ENCODE data around the gene LTBP1.
"Not testable (repeated sequence)": the region's sequence is repeated elsewhere in the genome, so short reads cannot be mapped to it uniquely, and the experiment has no call there.

LTBP1 gene

GRCh38 chr2:33209976-33210375 is 263.2 kb downstream of the LTBP1 start:
- no peak for DNase-seq

- no peak for DNase-seq
These were observed 263.9 kb downstream of the LTBP1 start for GRCh38 chr2:33210626-33211025.

- no peak for DNase-seq
These were observed 265.4 kb downstream of the LTBP1 start for GRCh38 chr2:33212151-33212550.

- DNase-seq = no peak
These were observed 266.5 kb downstream of the LTBP1 start for GRCh38 chr2:33213244-33213643.

- DNase-seq = no peak
These were observed 266.9 kb downstream of the LTBP1 start for GRCh38 chr2:33213648-33214047.

GRCh38 chr2:33214436-33214835 is 267.7 kb downstream of the LTBP1 start:
- DNase-seq = no peak

- no peak for DNase-seq
These were observed 268.1 kb downstream of the LTBP1 start for GRCh38 chr2:33214857-33215256.

- DNase-seq = no peak
These were observed 268.5 kb downstream of the LTBP1 start for GRCh38 chr2:33215299-33215698.

GRCh38 chr2:33215983-33216382 is 269.2 kb downstream of the LTBP1 start:
- no peak for DNase-seq

GRCh38 chr2:33216508-33217182 is 269.9 kb downstream of the LTBP1 start:
- no peak for DNase-seq

- no peak for DNase-seq
These were observed 270.7 kb downstream of the LTBP1 start for GRCh38 chr2:33217406-33217805.

GRCh38 chr2:33219114-33219513 is 272.4 kb downstream of the LTBP1 start:
- no peak for DNase-seq

GRCh38 chr2:33219850-33220275 is 273.1 kb downstream of the LTBP1 start:
- no peak for DNase-seq

GRCh38 chr2:33220533-33220932 is 273.8 kb downstream of the LTBP1 start:
- DNase-seq = no peak

GRCh38 chr2:33221046-33221784 is 274.5 kb downstream of the LTBP1 start:
- DNase-seq = no peak

GRCh38 chr2:33222309-33222708 is 275.6 kb downstream of the LTBP1 start:
- no peak for DNase-seq

- DNase-seq = no peak
These were observed 277.1 kb downstream of the LTBP1 start for GRCh38 chr2:33223856-33224255.

- DNase-seq = no peak
These were observed 278.6 kb downstream of the LTBP1 start for GRCh38 chr2:33225350-33225749.

GRCh38 chr2:33226546-33226945 is 279.8 kb downstream of the LTBP1 start:
- DNase-seq = no peak

GRCh38 chr2:33229646-33230045 is 282.9 kb downstream of the LTBP1 start:
- DNase-seq = no peak

- peak; percentile 42 for DNase-seq
These were observed 283.4 kb downstream of the LTBP1 start for GRCh38 chr2:33230195-33230594.

- no peak for DNase-seq
These were observed 284.1 kb downstream of the LTBP1 start for GRCh38 chr2:33230842-33231241.

- DNase-seq = not testable (repeated sequence)
These were observed 288.8 kb downstream of the LTBP1 start for GRCh38 chr2:33235559-33235958.

All from NCI-H1436 treated with DMSO at 0.1 percent for 48 hours (cell line).